SK-N-SH treated with all-trans-retinoic acid at 6 μM for 48 hours (cell line): ENCODE measurements around the gene GAP43.

Experiments used
- ARNTL ChIP-seq: fragments of 450-650 bp; formaldehyde crosslinking; IDR thresholded peaks from 2 replicates; pipeline ENCODE4 v1.5.0; 2020; ENCODE audit warnings: low read depth, mild to moderate bottlenecking, moderate library complexity, borderline replicate concordance
- CREB5 ChIP-seq: fragments of 250-450 bp; sonication (Bioruptor Pico); IDR thresholded peaks from 2 replicates; pipeline ENCODE4 v1.5.1; 2020; ENCODE audit warnings: low read depth, mild to moderate bottlenecking, moderate library complexity
- CSRNP3 ChIP-seq: fragments of 250-450 bp; sonication (Bioruptor Pico); IDR thresholded peaks from 2 replicates; pipeline ENCODE4 v1.5.1; 2021; ENCODE audit warnings: mild to moderate bottlenecking, moderate library complexity
- ESRRG ChIP-seq: fragments of 250-450 bp; sonication (Bioruptor Pico); IDR thresholded peaks from 2 replicates; pipeline ENCODE4 v1.6.1; 2021; ENCODE audit warnings: mild to moderate bottlenecking
- PATZ1 ChIP-seq: fragments of 250-450 bp; sonication (Bioruptor Pico); IDR thresholded peaks from 2 replicates; pipeline ENCODE4 v1.8.0; 2020; ENCODE audit warnings: mild to moderate bottlenecking, moderate library complexity, borderline replicate concordance
- PPARA ChIP-seq: fragments of 250-450 bp; sonication (Bioruptor Pico); IDR thresholded peaks from 2 replicates; pipeline ENCODE4 v1.5.0; 2020; ENCODE audit warnings: mild to moderate bottlenecking, borderline replicate concordance
- RARB ChIP-seq: fragments of 250-450 bp; sonication (Bioruptor Pico); IDR thresholded peaks from 2 replicates; pipeline ENCODE4 v1.8.0; 2021; ENCODE audit warnings: mild to moderate bottlenecking, moderate library complexity
- TOX ChIP-seq: fragments of 250-450 bp; sonication (Bioruptor Pico); IDR thresholded peaks from 2 replicates; pipeline ENCODE4 v1.8.0; 2021; ENCODE audit warnings: mild to moderate bottlenecking, moderate library complexity, borderline replicate concordance
- TSHZ2 ChIP-seq: fragments of 250-450 bp; sonication (Bioruptor Pico); IDR thresholded peaks from 2 replicates; pipeline ENCODE4 v1.5.0; 2020; ENCODE audit warnings: mild to moderate bottlenecking, moderate library complexity
- ZC3H10 ChIP-seq: fragments of 250-450 bp; sonication (Bioruptor Pico); IDR thresholded peaks from 2 replicates; pipeline ENCODE4 v1.5.1; 2021; ENCODE audit warnings: mild to moderate bottlenecking, moderate library complexity
- ZFP30 ChIP-seq: fragments of 450-650 bp; formaldehyde crosslinking; IDR thresholded peaks from 2 replicates; pipeline ENCODE4 v1.5.0; 2022; ENCODE audit warnings: mild to moderate bottlenecking, moderate library complexity

GRCh38 chr3:115663414-115663813, 40.1 kb downstream of the GAP43 start:
- TF ChIP-seq PATZ1 (CRISPR knock-in tag) (no peak), ESRRG (CRISPR knock-in tag) (no peak), PPARA (CRISPR knock-in tag) (no peak), RARB (no peak), TOX (CRISPR knock-in tag) (no peak), ZC3H10 (CRISPR knock-in tag) (no peak), CSRNP3 (CRISPR knock-in tag) (no peak), CREB5 (CRISPR knock-in tag) (no peak), TSHZ2 (no peak), ARNTL (no peak), ZFP30 (CRISPR knock-in tag) (no peak)
